IMR-90 (cell line): ENCODE measurements around the gene MXD4. TPM values are rescaled to one million over a fixed set of nuclear protein-coding genes. Genes with fewer than 3 reads are reported as not detected.

Source experiments
- ATAC-seq: fragments of 200-7000 bp; cut with Tn5 transposase; 2 replicates; pipeline ENCODE4 v1.9.1; 2020; ENCODE audit warnings: low read depth, mild to moderate bottlenecking, moderate library complexity
- BruUV-seq: library from RNA; stranded (reverse); fragments of 400-500 nt; replicated peaks from 2 replicates; lab custom pipeline; 2021; lab: Mats Ljungman, UMichigan
- CTCF ChIA-PET: fragments of 300-600 bp; formaldehyde crosslinking; extraction: SDS; loops from one replicate; lab custom pipeline; 2021; ENCODE audit warnings: antibody characterized with exemption; lab: Yijun Ruan, JAX
- POLR2A ChIA-PET: fragments of 300-600 bp; sonication (Branson Sonifier 250); formaldehyde crosslinking; loops from one replicate; lab custom pipeline; 2022; ENCODE audit warnings: antibody characterized with exemption; ENCODE audit not compliant: unreplicated experiment; lab: Charles Lee
- DNase-seq: peaks from one replicate; pipeline ENCODE4 v3.0.0; 2013
- H2AFZ ChIP-seq: replicated peaks from 2 replicates; pipeline ENCODE3; 2013; ENCODE audit warnings: low read length, mild to moderate bottlenecking; ENCODE audit not compliant: poor library complexity
- H2AK5ac ChIP-seq: 2 replicates; pipeline ENCODE4 v1.6.1; 2013; ENCODE audit warnings: low read depth, low read length, inconsistent platforms
- H2AK9ac ChIP-seq: replicated peaks from 2 replicates; pipeline ENCODE3; 2013; ENCODE audit warnings: mild to moderate bottlenecking, low read depth, low read length, moderate library complexity; ENCODE audit not compliant: poor library complexity
- H2BK120ac ChIP-seq: 2 replicates; pipeline ENCODE4 v1.6.1; 2013; ENCODE audit warnings: low read depth, low read length, inconsistent platforms
- H2BK15ac ChIP-seq: 3 replicates; pipeline ENCODE4 v1.6.1; 2013; ENCODE audit warnings: low read depth, low read length, inconsistent platforms
- H2BK20ac ChIP-seq: 2 replicates; pipeline ENCODE4 v1.6.1; 2013; ENCODE audit warnings: low read depth, mild to moderate bottlenecking, inconsistent platforms, low read length, moderate library complexity
- H2BK5ac ChIP-seq: 2 replicates; pipeline ENCODE4 v1.6.1; 2013; ENCODE audit warnings: mild to moderate bottlenecking, low read depth, low read length, inconsistent platforms; ENCODE audit not compliant: poor library complexity, severe bottlenecking
- H3K14ac ChIP-seq: replicated peaks from 2 replicates; pipeline ENCODE4 v1.6.1; 2013; ENCODE audit warnings: low read depth, low read length, inconsistent platforms
- H3K18ac ChIP-seq: 2 replicates; pipeline ENCODE4 v1.6.1; 2013; ENCODE audit warnings: low read depth, low read length, control low read depth
- H3K23ac ChIP-seq: 2 replicates; pipeline ENCODE4 v1.6.1; 2013; ENCODE audit warnings: low read depth, low read length, inconsistent platforms
- H3K27ac ChIP-seq: 2 replicates; pipeline ENCODE4 v1.5.1; 2013; ENCODE audit warnings: mild to moderate bottlenecking, control low read depth, low read length; ENCODE audit not compliant: insufficient read depth
- H3K27me3 ChIP-seq: 2 replicates; pipeline ENCODE4 v1.6.1; 2013; ENCODE audit warnings: low read length; ENCODE audit not compliant: control insufficient read depth, insufficient read depth
- H3K36me3 ChIP-seq: 2 replicates; pipeline ENCODE4 v1.6.1; 2013; ENCODE audit warnings: low read length, mixed read lengths; ENCODE audit not compliant: control insufficient read depth, insufficient read depth
- H3K4ac ChIP-seq: 2 replicates; pipeline ENCODE4 v1.6.1; 2013; ENCODE audit warnings: low read depth, low read length, inconsistent platforms
- H3K4me1 ChIP-seq: 2 replicates; pipeline ENCODE4 v1.6.1; 2013; ENCODE audit warnings: low read length, mixed read lengths; ENCODE audit not compliant: control insufficient read depth, insufficient read depth
- H3K4me2 ChIP-seq: 2 replicates; pipeline ENCODE4 v1.6.1; 2013; ENCODE audit warnings: low read depth, mild to moderate bottlenecking, control low read depth, low read length, moderate library complexity
- H3K4me3 ChIP-seq: 2 replicates; pipeline ENCODE4 v1.5.1; 2013; ENCODE audit warnings: low read depth, mild to moderate bottlenecking, control low read depth, low read length, moderate library complexity; ENCODE audit not compliant: insufficient read depth
- H3K56ac ChIP-seq: 2 replicates; pipeline ENCODE4 v1.6.1; 2013; ENCODE audit warnings: low read length, inconsistent platforms; ENCODE audit not compliant: insufficient read depth; ENCODE audit errors: extremely low read depth
- H3K79me1 ChIP-seq, 2 experiments: 2 replicates each; pipeline ENCODE4 v1.6.1; 2013; ENCODE audit warnings: low read length in 2 of 2, inconsistent platforms in 1 of 2, low read depth in 1 of 2
- H3K9ac ChIP-seq: 2 replicates; pipeline ENCODE4 v1.6.1; 2013; ENCODE audit warnings: low read depth, low read length, control low read depth
- H3K9me1 ChIP-seq: 2 replicates; pipeline ENCODE4 v1.6.1; 2013; ENCODE audit warnings: low read length, inconsistent platforms; ENCODE audit not compliant: insufficient read depth
- H3K9me3 ChIP-seq: 2 replicates; pipeline ENCODE4 v1.6.1; 2013; ENCODE audit warnings: low read length; ENCODE audit not compliant: control insufficient read depth, insufficient read depth
- H4K20me1 ChIP-seq: 2 replicates; pipeline ENCODE4 v1.6.1; 2013; ENCODE audit warnings: low read length, inconsistent platforms; ENCODE audit not compliant: insufficient read depth
- H4K5ac ChIP-seq: 2 replicates; pipeline ENCODE4 v1.6.1; 2013; ENCODE audit warnings: mild to moderate bottlenecking, low read depth, low read length, control low read depth
- H4K8ac ChIP-seq, 2 experiments: 2 replicates each; pipeline ENCODE4 v1.6.1; 2013; ENCODE audit warnings: low read depth in 2 of 2, low read length in 2 of 2, control low read depth in 1 of 2, inconsistent platforms in 1 of 2
- H4K91ac ChIP-seq: 2 replicates; pipeline ENCODE4 v1.6.1; 2013; ENCODE audit warnings: low read depth, low read length, inconsistent platforms; ENCODE audit not compliant: insufficient read depth
- CTCF ChIP-seq: conservative IDR thresholded peaks from 2 replicates; pipeline ENCODE4 v1.5.1; 2012; ENCODE audit warnings: mild to moderate bottlenecking, low read depth, low read length, improper control_type of control experiment
- FOS ChIP-seq: fragments of 150-350 bp; IDR thresholded peaks from 2 replicates; pipeline ENCODE4 v1.6.1; 2016; ENCODE audit warnings: low read depth, low read length
- MAFK ChIP-seq: IDR thresholded peaks from 2 replicates; pipeline ENCODE4 v1.6.1; 2012; ENCODE audit warnings: low read depth, low read length, improper control_type of control experiment
- MXI1 ChIP-seq: IDR thresholded peaks from 2 replicates; pipeline ENCODE4 v1.6.1; 2012; ENCODE audit warnings: low read depth, mild to moderate bottlenecking, low read length, moderate library complexity, borderline replicate concordance
- NFE2L2 ChIP-seq: fragments of 150-350 bp; IDR thresholded peaks from 2 replicates; pipeline ENCODE4 v1.6.1; 2016; ENCODE audit warnings: low read depth, mild to moderate bottlenecking, low read length
- RAD21 ChIP-seq: IDR thresholded peaks from 2 replicates; pipeline ENCODE4 v1.6.1; 2012; ENCODE audit warnings: low read length, improper control_type of control experiment
- RCOR1 ChIP-seq: IDR thresholded peaks from 2 replicates; pipeline ENCODE4 v1.6.1; 2012; ENCODE audit warnings: mild to moderate bottlenecking, low read length, improper control_type of control experiment; ENCODE audit not compliant: insufficient replicate concordance
- SMC3 ChIP-seq: fragments of 150-350 bp; IDR thresholded peaks from 2 replicates; pipeline ENCODE4 v1.6.1; 2016; ENCODE audit warnings: low read depth, mild to moderate bottlenecking, antibody characterized with exemption, low read length, moderate library complexity
- USF2 ChIP-seq: fragments of 150-350 bp; IDR thresholded peaks from 2 replicates; pipeline ENCODE4 v1.6.1; 2017; ENCODE audit warnings: mild to moderate bottlenecking, antibody characterized with exemption, low read length, low read depth
- WGBS, 2 experiments: methylation state at CpG; one replicate each; pipeline versions ENCODE4 v1.1.5 to v1.1.7; 2013; ENCODE audit warnings: missing lambda C conversion rate in 2 of 2; ENCODE audit not compliant: insufficient read length in 1 of 2; ENCODE audit errors: extremely low coverage in 2 of 2; 5-methylcytosine and 5-hydroxymethylcytosine counted together
- dilution Hi-C: fragments of 300-500 bp; cut with HindIII; formaldehyde crosslinking; loops from one replicate; pipeline ENCODE4 v1.14.3; 2018; ENCODE audit warnings: low sequenced_read_pairs; ENCODE audit not compliant: unreplicated experiment
- in situ Hi-C: fragments of 300-500 bp; cut with MboI; formaldehyde crosslinking; loops from 3 replicates; pipeline ENCODE4 v1.14.3; 2019; ENCODE audit warnings: low sequenced_read_pairs, inconsistent platforms, mixed read lengths
- intact Hi-C: fragments of 100-400 bp; cut with micrococcal nuclease; formaldehyde crosslinking; loops from 2 replicates; pipeline ENCODE4 v1.10.0; 2022
- polyA plus RNA-seq, 3 experiments: library from polyadenylated mRNA; depleted of rRNA; stranded (reverse); fragments of >200 nt; gene quantifications; 2 replicates each; pipeline ENCODE4 v1.2.3, GENCODE V29; 2012; ENCODE audit warnings: low replicate concordance in 1 of 3
- total RNA-seq: library from RNA; depleted of rRNA; stranded (reverse); fragments of >200 nt; gene quantifications from 2 replicates; pipeline ENCODE4 v1.2.3, GENCODE V29; 2012

MXD4 gene
- total and polyA plus RNA-seq, 2 of the 4 experiments (the other 2 are of a cell fraction) = 22.8 to 54.4 TPM

GRCh38 chr4:2296631-2297601 is 35.0 kb upstream of the MXD4 start:
- H3K4ac ChIP-seq = no peak overlapping the region
- no peak overlapping the region for H3K27ac ChIP-seq
- H2BK15ac ChIP-seq = no peak overlapping the region
- H3K27me3 ChIP-seq = peaks cover 13% of the 10 kb centered on the region
- no peak overlapping the region for H3K4me2 ChIP-seq
- DNase-seq (no peak), ATAC-seq (no peak)
- TF ChIP-seq RAD21 (no peak), CTCF (no peak), USF2 (no peak), MAFK (no peak), RCOR1 (no peak), SMC3 (no peak), NFE2L2 (no peak), MXI1 (no peak), FOS (no peak)
- no peak overlapping the region for H3K14ac ChIP-seq
- H3K23ac ChIP-seq = no peak overlapping the region
- H2AFZ ChIP-seq = no peak overlapping the region
- no TSS peak for BruUV-seq
- no peak overlapping the region for H3K4me3 ChIP-seq
- H3K79me1 ChIP-seq = no peaks in the 10 kb centered on the region
- H3K9me1 ChIP-seq = peaks cover under 1% of the 10 kb centered on the region; the same call in 1 of the 2 replicates
- WGBS, 2 experiments = 82% methylated on average over 27 of the region's 37 CpGs; no CpG with 5 or more reads in 1 of the 2 experiments
- H3K36me3 ChIP-seq = no peaks in the 10 kb centered on the region
- H3K9ac ChIP-seq = no peak overlapping the region
- H2BK120ac ChIP-seq = no peak overlapping the region
- no peak overlapping the region for H2AK9ac ChIP-seq
- no peak overlapping the region for H4K8ac ChIP-seq
- in situ Hi-C loops = no loop called here
- intact Hi-C loops = no loop called here
- H2BK5ac ChIP-seq = no peak overlapping the region
- dilution Hi-C loops = no loop called here
- CTCF ChIA-PET = no interaction called here
- no peak overlapping the region for H4K5ac ChIP-seq
- POLR2A ChIA-PET = no interaction called here
- no peak overlapping the region for H2BK20ac ChIP-seq
- no peaks in the 10 kb centered on the region for H3K9me3 ChIP-seq
- peaks cover 4% of the 10 kb centered on the region; the same call in 1 of the 2 replicates for H4K20me1 ChIP-seq
- H3K4me1 ChIP-seq = peaks cover 7% of the 10 kb centered on the region
- H3K56ac ChIP-seq = no peak overlapping the region
- no peak overlapping the region for H3K18ac ChIP-seq
- H2AK5ac ChIP-seq = no peak overlapping the region
- no peak overlapping the region for H4K91ac ChIP-seq
